Osteoblast (primary cell): Measurements from ENCODE around the gene SFI1. TPM values are rescaled to one million over a fixed set of nuclear protein-coding genes. Genes with fewer than 3 reads are reported as not detected.
"Not testable (repeated sequence)": the region's sequence is repeated elsewhere in the genome, so short reads cannot be mapped to it uniquely, and the experiment has no call there.

ENCODE experiments used
- DNase-seq: peaks from one replicate; pipeline ENCODE4 v3.0.0; 2011; ENCODE audit warnings: low spot score, mixed read lengths; ENCODE audit not compliant: insufficient read length; ENCODE audit errors: missing footprints
- H2AFZ ChIP-seq: 2 replicates; pipeline ENCODE4 v1.6.0; 2011; ENCODE audit warnings: mild to moderate bottlenecking, low read length
- H3K27ac ChIP-seq: 2 replicates; pipeline ENCODE4 v1.5.1; 2011; ENCODE audit warnings: mild to moderate bottlenecking, low read depth, low read length, moderate library complexity
- H3K27me3 ChIP-seq: 2 replicates; pipeline ENCODE4 v1.6.0; 2012; ENCODE audit warnings: mild to moderate bottlenecking, control low read depth, inconsistent platforms, low read length, moderate library complexity; ENCODE audit not compliant: insufficient read depth
- H3K36me3 ChIP-seq: 2 replicates; pipeline ENCODE4 v1.5.1; 2011; ENCODE audit warnings: mild to moderate bottlenecking, low read length, control low read depth, moderate library complexity; ENCODE audit not compliant: insufficient read depth
- H3K4me1 ChIP-seq: 2 replicates; pipeline ENCODE4 v1.5.1; 2011; ENCODE audit warnings: mild to moderate bottlenecking, low read length, control low read depth, moderate library complexity; ENCODE audit not compliant: insufficient read depth
- H3K4me2 ChIP-seq: 2 replicates; pipeline ENCODE4 v1.6.0; 2011; ENCODE audit warnings: mild to moderate bottlenecking, low read length; ENCODE audit not compliant: insufficient read depth
- H3K4me3 ChIP-seq: fragments of 200-600 bp; sonication (generic); 3 replicates; pipeline ENCODE4 v1.5.1; 2012; ENCODE audit warnings: mild to moderate bottlenecking, low read length, inconsistent platforms; ENCODE audit not compliant: insufficient read depth
- H3K79me2 ChIP-seq: 2 replicates; pipeline ENCODE4 v1.6.0; 2012; ENCODE audit warnings: mild to moderate bottlenecking, low read length, control low read depth, inconsistent platforms; ENCODE audit not compliant: insufficient read depth
- H3K9me3 ChIP-seq: 2 replicates; pipeline ENCODE4 v1.5.1; 2011; ENCODE audit warnings: low read depth, low read length, control low read depth
- H4K20me1 ChIP-seq: 2 replicates; pipeline ENCODE4 v1.6.0; 2012; ENCODE audit warnings: mild to moderate bottlenecking, low read length, control low read depth; ENCODE audit not compliant: insufficient read depth
- total RNA-seq: library from RNA; depleted of rRNA; stranded (reverse); fragments of >200 nt; gene quantifications from 2 replicates; pipeline ENCODE4 v1.2.3, GENCODE V29; 2012
- TF ChIP-seq, protein P1 (sequence below): IDR thresholded peaks from 2 replicates; pipeline ENCODE4 v1.5.1; 2011; ENCODE audit warnings: mild to moderate bottlenecking, low read depth, low read length, moderate library complexity; ENCODE audit errors: extremely low read depth

Gene SFI1
- total RNA-seq, 1 donor, result 16.6 TPM

DNA sequence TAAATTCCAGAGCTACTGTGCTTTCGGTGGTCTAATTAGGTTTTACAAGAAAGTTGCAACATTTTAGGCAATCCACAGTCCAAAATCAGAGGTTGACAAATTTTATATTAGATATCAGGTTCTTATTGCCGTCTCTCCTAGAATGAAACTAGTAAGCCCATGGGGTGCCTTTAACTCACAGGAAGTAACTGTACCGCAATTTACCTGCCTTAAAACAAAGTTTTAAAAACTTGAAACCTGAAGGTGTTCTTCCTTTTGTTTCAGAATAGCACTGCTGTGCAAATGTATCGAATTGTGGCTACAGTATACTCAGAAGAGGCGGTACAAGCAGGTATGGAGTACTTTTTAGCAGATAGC lies 88.4 kb downstream of the SFI1 start:
- Histone ChIP-seq H3K79me2 (no peaks in the 10 kb centered on the region), H2AFZ (no peak overlapping the region), H4K20me1 (no peaks in the 10 kb centered on the region), H3K9me3 (no peaks in the 10 kb centered on the region), H3K27ac (peak overlapping the region; percentile 91), H3K4me1 (peaks cover 37% of the 10 kb centered on the region), H3K36me3 (peaks cover 11% of the 10 kb centered on the region), H3K4me3 (no peak overlapping the region), H3K4me2 (peak overlapping the region; percentile 62), H3K27me3 (no peaks in the 10 kb centered on the region)
- TF ChIP-seq, protein P1, sequence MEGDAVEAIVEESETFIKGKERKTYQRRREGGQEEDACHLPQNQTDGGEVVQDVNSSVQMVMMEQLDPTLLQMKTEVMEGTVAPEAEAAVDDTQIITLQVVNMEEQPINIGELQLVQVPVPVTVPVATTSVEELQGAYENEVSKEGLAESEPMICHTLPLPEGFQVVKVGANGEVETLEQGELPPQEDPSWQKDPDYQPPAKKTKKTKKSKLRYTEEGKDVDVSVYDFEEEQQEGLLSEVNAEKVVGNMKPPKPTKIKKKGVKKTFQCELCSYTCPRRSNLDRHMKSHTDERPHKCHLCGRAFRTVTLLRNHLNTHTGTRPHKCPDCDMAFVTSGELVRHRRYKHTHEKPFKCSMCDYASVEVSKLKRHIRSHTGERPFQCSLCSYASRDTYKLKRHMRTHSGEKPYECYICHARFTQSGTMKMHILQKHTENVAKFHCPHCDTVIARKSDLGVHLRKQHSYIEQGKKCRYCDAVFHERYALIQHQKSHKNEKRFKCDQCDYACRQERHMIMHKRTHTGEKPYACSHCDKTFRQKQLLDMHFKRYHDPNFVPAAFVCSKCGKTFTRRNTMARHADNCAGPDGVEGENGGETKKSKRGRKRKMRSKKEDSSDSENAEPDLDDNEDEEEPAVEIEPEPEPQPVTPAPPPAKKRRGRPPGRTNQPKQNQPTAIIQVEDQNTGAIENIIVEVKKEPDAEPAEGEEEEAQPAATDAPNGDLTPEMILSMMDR, result no peak
- no peak for DNase-seq

DNA sequence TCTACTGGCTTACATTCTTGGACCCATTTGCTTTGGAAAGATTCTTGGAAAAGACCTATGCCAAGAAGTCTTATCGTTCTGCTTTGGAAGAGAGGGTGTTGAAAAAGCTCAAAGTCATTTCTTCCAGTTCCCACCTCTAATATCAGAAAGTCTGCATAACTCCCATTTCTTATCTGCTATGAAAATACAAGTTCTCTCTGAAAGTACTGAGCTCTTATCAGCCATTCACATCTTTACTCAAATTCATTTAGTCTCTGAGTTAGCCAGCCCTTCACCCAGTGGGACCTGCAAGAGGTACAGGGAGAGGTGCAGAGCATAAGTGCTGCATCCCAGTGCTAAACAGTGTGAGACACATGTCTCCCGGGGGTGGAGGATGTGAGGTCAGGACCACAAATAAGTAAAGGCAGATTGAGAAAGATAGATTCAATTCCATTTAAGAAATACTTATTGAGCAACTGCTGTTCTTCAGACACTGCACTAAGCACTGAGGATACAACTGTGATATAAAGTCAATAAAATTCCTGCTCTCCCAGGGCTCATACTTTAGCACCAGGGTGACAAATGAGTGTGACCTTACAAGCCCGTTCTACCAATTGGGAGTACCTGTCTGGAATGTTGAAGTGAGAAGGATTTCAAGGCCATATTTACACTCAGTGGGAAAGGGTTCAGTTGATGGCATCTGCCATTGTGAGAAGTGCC lies 89.0 kb downstream of the SFI1 start:
- Histone ChIP-seq H4K20me1 (no peaks in the 10 kb centered on the region), H2AFZ (no peak overlapping the region), H3K27me3 (no peaks in the 10 kb centered on the region), H3K27ac (peak overlapping the region; percentile 91), H3K36me3 (peaks cover 11% of the 10 kb centered on the region), H3K79me2 (no peaks in the 10 kb centered on the region), H3K4me1 (peaks cover 37% of the 10 kb centered on the region), H3K9me3 (no peaks in the 10 kb centered on the region), H3K4me3 (no peak overlapping the region), H3K4me2 (peak overlapping the region; percentile 62)
- TF ChIP-seq, protein P1, result no peak
- DNase-seq, result no peak

DNA sequence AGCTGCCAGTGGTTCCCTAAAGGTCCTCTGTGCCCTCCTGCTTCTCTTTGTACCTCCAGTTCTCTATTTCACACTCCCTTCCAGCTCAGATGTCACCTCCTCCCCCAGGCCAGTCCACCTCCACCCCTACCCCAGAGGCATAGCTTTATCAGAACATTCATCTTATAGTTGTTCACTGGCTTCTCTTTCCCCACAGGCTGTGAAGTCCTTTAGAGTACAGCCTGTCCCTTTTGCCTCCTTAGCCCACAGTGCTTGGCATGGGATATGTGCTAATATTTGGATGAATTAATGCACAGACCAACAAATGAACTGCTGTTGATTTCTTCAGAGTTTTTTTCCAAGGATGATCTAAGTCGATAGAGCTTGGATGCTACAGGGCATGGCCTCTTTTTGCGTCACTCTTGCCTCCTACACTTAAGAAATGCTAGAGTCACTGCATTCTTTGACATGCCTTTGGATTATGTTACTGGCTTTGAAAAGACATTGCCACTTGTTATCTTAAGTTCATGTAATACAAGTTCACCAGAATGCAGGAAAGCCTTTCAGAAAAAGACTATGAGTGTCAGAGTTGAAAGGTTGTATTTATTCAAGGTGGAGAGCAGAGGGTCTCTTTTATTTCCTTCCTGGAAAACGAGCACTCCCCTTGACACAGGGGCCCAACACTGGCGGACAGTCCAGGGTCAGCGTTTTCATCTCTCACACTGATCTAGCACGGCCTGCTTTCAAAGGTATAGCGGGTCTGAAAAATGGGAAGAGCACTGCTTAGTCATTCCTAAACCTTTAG lies 90.0 kb downstream of the SFI1 start:
- Histone ChIP-seq H4K20me1 (no peaks in the 10 kb centered on the region), H3K27ac (peak overlapping the region; percentile 91), H2AFZ (no peak overlapping the region), H3K27me3 (no peaks in the 10 kb centered on the region), H3K9me3 (no peaks in the 10 kb centered on the region), H3K4me2 (peak overlapping the region; percentile 54), H3K4me3 (no peak overlapping the region), H3K79me2 (no peaks in the 10 kb centered on the region), H3K36me3 (peaks cover 11% of the 10 kb centered on the region), H3K4me1 (peaks cover 37% of the 10 kb centered on the region)
- peak; percentile 84 for DNase-seq
- TF ChIP-seq, protein P1, result no peak

DNA sequence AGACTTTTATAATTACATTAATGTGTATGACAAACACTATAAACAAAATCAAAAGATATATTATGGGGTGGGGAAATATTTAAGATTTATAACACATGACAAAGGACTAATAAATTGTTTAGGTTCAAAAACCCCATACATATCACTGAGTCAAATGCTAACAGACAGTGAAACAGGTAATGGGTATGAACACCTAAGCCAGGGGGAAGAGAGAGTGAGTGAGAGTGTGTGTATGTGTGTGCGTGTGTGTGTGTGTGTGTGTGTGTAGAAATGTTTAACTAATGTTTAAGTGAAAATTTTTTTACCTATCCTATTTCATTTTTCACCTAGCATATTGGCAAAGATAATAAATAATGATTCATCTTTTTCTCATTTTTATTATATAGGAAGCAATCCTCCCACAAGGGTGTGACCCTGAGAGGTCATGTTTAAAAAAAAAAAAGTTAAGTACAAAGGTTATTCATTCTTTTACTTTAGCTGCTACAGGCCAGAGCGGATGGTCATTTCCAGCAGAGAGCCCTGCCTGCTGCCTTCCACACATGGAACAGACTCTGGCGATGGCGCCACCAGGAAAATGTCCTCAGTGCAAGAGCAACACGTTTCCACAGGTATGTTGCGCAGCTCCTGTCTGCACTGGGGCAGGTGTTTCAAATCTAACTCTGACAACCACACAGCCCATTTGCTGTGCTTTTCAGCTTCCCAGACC lies 92.8 kb downstream of the SFI1 start:
- H3K4me2 ChIP-seq, result no peak overlapping the region
- H3K27ac ChIP-seq, result no peak overlapping the region
- no peaks in the 10 kb centered on the region for H3K79me2 ChIP-seq
- H3K36me3 ChIP-seq, result peaks cover 11% of the 10 kb centered on the region
- DNase-seq, result no peak
- H4K20me1 ChIP-seq, result no peaks in the 10 kb centered on the region
- TF ChIP-seq, protein P1, result no peak
- H3K4me3 ChIP-seq, result no peak overlapping the region
- H3K27me3 ChIP-seq, result no peaks in the 10 kb centered on the region
- peaks cover 30% of the 10 kb centered on the region for H3K4me1 ChIP-seq
- no peaks in the 10 kb centered on the region for H3K9me3 ChIP-seq
- no peak overlapping the region for H2AFZ ChIP-seq

DNA sequence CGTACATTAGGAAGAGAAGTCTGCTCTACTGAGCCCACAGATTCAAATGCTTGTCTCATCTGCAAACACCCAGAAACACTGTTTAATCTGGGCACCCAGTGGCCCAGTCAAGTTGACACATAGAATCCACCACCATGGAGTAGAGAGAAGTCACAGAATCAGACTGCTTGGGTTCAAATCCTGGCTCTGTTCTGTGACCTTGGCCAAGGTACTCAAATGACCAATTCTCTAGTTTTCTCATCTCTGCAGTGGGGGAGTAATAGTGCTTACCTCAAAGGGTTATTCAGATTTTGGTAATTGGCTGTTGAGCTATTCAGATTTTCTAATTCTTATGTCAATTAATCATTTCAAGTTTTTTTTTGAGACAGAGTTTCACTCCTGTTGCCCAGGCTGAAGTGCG lies 93.8 kb downstream of the SFI1 start:
- H3K27me3 ChIP-seq, H3K9me3 ChIP-seq, H3K4me2 ChIP-seq, H3K4me3 ChIP-seq, DNase-seq, H4K20me1 ChIP-seq, H2AFZ ChIP-seq, H3K79me2 ChIP-seq, H3K27ac ChIP-seq: not testable (repeated sequence)
- Histone ChIP-seq H3K36me3 (peaks cover 11% of the 10 kb centered on the region), H3K4me1 (peaks cover 20% of the 10 kb centered on the region)
